Measurements from ENCODE around the gene MORC1. TPM values are rescaled to one million over a fixed set of nuclear protein-coding genes. Genes with fewer than 3 reads are reported as not detected.

MORC1 gene
- total RNA-seq, 2 donors from 2014 or later, result not detected

DNA sequence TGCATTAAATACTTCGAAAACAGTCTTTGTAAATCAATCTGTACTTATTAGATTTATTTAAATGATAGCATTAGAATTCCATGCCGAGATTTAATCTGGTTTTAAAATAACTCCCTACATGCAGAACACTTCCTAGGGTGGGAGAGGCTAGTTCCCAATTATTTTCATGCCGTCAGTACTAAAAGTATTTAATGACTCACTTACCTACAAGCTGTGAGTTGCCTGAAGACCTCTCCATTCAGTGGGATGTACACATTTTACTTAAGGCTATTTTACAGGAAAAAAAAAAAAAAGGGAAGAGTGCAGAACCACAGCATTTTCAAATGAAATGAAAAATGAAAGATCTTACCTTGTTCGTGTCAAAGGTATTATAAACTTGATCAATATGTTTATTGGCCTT lies 164.7 kb downstream of the MORC1 start:
- no peak for DNase-seq
- no peak for ATAC-seq
- intact Hi-C loops (cut with DNase I, micrococcal nuclease), result no loop called here

DNA sequence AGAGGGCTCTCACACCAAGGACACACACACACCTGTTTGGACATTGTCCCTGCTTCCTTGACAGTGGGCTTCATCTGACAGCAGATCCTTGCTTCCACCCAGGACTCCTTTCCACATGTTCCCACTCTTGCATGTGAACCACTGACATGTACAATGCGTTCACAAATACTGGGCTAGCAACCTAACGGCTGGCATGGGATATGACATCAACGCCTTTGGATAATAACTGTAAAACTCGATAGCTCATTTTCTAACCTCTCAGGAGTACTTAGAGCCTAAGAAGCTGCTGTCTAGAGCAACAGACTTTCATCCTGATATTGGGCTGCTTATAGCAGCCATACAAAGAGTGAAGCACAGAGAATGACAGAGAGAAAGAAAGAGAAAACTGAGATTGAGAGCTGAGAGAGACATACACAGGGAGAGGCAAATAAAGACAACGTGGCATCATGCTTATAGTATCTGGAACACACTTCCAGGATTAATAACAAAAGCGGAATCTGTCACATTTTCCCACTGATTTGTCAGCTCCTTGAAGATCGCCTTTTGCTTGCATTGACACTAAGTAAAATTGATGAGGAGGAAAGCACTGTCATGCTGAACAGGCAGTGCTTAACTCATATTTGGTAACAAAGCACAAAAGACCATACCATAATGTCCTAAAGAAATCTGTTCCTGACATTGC lies 166.0 kb downstream of the MORC1 start:
- intact Hi-C loops (cut with DNase I, micrococcal nuclease), result no loop called here
- no peak for ATAC-seq
- DNase-seq, result no peak

DNA sequence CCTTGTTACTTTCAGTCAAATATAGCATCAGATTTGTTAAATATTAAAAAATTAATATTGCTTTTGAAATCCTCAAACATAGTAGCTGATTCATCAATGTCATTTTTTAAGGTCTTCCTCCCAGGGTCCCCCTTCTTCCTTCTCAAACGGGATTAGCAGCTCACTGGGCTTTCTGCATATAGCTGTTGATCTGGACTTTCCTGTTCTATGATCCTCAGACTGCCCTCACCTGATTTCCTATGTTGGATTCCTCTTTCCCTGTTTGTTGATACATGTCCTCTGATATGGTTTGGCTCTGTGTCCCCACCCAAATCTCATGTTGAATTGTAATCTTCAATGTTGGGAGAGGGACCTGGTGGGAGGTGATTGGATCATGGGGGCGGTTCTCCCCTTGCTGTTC lies 170.1 kb downstream of the MORC1 start:
- no peak for DNase-seq
- ATAC-seq, result no peak
- intact Hi-C loops (cut with DNase I, micrococcal nuclease), result no loop called here

DNA sequence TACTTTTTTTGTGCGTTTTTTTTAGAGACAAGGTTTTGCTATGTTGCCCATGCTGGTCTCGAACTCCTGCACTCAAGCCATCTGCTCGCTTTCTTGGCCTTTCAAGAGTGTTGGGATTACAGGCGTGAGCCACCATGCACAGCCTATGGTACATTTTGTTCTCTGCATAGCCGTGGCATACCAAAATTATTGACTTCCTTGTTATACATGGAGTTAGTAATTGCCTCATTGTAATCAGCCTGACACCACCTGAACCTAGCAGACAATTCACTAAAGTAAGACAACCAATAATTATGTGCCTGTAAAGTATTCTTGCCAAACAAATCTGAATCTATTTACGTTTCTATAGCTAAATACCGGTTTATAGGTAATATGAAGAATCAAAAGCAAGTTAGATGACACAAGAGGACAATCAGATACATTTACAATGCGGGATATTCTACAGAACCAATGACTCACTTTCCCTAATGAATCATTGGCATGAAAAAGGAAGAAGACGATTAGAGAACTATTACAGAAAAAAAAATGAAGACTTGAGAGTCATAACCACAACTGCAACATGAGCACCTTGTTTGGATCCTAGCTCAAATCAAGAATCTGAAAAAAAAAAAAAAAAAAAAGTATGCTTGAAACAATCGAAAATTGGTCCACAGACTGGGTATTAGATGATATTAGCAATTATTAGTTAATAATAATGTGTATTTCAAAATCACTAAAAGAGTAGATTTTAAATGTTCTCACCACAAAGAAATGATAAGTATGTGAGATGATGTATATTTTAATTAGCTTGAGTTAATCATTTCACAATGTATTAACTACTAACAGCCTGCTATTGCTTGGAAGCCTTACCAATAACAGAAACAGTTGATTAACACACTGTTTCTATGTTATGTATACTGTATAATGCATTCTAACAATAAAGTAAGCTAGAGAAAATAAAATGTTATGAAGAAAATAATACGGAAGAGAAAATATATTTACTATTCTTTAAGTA lies 171.3 kb downstream of the MORC1 start:
- ATAC-seq, result no peak
- no peak for DNase-seq
- intact Hi-C loops (cut with DNase I, micrococcal nuclease), result no loop called here

DNA sequence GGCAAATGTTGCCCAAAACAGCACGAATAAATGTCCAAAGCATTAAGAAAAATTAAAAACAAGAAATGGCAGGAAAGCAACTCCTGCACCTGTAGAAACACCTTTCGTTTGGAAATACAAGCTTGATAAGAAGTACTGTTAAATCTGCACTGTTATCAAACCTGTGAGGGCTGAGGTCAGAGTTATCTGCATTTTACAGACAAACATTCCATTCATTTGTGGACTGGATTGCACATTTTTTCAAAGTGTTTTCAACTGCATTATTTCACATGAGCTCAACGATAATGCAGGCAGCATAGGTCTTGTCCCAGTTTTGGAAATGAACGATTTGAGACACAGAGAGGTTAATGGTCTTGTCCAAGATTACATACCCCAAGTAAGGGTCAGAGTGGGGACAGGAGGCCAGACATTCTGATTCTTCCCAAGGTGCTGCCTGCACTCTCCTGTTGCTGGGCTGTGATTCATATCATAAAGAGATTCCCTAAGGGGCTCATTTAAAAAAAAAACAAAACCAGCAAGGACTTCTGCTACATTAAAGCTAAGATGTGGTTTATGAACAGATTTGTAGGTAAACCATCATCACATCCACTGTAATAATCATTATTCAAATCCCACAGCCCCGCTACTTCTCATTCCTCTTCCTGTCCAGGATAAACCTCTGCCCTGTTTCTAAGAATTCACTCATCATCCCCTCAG lies 177.2 kb downstream of the MORC1 start:
- intact Hi-C loops (cut with DNase I, micrococcal nuclease), result no loop called here
- DNase-seq (no peak), ATAC-seq (no peak)

DNA sequence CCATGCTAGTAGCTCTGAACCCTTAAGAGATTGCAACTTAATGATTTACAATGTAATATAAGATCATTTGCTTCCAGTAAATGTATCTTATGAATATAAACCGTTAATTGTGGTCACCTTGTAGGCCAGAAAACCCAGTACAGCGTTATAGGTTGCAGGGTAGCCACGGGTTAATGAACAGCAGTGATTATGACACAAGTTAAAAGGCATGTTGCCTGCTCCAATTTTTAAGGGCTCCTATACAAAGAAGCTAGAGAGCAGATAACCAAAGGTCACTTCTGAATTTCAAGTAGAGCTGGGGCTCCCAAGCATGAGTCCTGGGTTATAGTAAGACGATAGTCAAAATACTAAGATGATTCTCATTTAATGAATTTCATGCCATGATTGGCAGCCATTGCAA lies 177.8 kb downstream of the MORC1 start:
- DNase-seq (no peak), ATAC-seq (no peak)

DNA sequence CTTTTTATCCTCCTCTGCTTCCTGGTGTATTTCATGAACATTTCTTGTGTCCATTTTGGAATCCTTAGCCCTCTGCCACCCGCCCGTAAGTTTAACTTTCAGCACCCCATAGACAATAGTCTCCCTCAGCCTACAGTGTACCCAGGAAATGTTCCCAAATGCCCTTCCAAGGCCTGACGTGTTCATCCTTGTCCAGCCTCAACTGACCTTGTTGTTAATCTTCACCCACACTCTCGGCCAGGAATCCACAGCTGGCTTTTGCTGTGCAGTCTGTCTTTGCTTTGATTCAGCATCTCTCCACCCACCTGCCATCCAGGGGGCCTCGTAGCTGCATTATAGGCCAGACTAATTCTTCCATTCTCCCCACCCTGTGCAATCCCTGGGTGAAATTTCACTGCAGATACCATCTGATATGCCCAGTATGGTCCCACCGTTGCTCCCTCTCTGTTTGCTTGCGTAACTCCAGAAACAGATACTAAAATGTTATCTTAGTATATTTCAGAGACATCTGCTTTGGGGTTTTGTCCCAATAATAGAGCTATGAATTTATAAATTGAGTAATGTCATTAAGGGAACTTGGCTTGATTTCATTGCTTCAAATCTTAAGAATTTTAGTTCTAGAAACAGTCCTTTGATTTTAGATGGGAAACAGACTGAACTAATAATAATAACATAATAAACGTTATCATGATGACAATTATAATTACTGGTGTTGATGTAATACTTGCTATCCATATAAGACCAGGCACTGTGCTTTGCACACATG lies 180.8 kb downstream of the MORC1 start:
- intact Hi-C loops (cut with DNase I, micrococcal nuclease), result no loop called here
- no peak for DNase-seq
- ATAC-seq, result no peak

More for the DNA sequence above, 177.8 kb downstream of the MORC1 start:
- intact Hi-C loops (cut with DNase I, micrococcal nuclease), result no loop called here

DNA sequence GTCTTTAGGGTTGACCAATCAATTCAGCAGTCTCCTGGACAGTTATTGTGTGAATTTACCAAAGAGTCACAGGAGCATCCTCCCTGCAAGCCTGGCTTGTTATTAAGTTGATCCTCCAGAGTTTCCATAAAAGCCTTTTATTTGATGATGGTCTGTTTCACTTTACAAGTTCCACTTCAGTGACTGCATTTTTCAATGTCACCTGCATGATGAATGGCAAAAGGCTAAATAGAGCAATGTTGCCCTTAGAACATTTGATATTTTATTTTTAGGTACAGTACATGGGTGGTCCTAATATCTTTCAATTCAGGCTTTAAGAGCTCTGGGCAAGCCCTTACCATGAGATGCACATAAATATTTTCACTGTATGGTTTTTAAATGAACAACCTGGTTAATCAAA lies 186.9 kb downstream of the MORC1 start:
- intact Hi-C loops (cut with DNase I, micrococcal nuclease), result no loop called here
- DNase-seq (no peak), ATAC-seq (no peak)

DNA sequence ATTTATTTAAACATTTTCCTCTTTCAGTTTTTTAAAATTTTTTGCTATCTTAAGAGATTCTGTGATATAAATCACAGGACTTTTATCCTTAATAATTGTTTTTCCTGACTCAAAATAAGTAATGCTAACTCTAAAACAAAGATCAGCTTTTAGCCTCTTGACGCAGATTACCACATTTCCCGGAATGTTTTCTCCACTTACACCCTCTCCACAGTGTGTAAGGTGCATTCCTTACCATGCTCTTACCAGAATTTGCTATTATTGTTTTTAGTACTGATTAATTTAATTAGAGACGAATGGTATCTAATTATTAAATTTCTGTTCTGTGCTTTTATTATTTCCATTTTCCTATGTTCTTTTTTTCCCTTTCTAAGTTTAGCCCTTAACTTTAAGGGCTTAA lies 199.1 kb downstream of the MORC1 start:
- DNase-seq, result no peak
- ATAC-seq, result no peak
- intact Hi-C loops (cut with DNase I, micrococcal nuclease), result loop anchor here in 1 of 2 donors (10.0 kb wide), 1 partner anchor 434 kb away; no protein-coding TSS in a partner anchor

DNA sequence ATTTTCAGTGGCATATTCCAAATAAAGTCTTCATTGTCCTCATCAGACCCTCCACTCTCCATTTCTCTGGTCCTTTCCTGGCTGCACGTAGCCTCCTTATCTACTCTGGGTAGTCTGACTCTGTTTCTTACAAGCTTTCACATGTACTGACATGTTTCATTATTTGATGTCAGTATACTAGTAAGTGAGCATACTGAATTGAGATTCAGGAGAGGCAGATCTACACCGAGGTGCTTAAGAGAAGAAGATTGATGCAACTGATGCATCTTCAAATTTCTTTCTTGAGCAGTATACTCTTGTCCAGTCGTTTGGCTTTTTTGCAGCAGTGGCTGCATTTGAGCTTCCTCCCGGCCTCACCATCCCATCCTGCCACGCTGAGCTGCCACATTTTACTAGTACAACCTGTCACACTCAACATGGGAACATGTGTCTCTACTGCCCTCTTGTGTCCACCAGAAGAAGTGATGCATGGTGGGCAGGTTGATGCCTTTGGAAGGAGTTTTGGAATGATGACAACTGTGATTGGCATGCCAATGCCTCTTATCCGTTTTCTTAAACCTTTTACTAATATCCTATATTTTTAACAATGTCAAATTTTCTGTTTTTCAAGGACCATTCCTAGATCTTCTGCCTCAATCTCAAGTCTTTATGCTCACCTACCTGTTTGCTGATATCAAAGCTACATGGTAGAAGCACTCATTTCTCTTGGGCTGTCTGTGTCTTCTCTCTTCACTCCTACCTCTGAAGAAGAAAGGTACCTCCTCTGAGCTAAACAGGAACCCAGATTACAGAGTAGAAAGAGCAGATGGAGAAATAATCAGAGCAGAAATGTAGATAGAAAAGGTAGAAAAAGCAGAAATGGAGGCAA lies 202.9 kb downstream of the MORC1 start:
- DNase-seq (peak; percentile 37 to 49), ATAC-seq (peak; percentile 94)
- intact Hi-C loops (cut with DNase I, micrococcal nuclease), result loop anchor here in 1 of 2 donors (2.0 to 10.0 kb wide), 2 partner anchors 252 to 430 kb away; no protein-coding TSS in a partner anchor

DNA sequence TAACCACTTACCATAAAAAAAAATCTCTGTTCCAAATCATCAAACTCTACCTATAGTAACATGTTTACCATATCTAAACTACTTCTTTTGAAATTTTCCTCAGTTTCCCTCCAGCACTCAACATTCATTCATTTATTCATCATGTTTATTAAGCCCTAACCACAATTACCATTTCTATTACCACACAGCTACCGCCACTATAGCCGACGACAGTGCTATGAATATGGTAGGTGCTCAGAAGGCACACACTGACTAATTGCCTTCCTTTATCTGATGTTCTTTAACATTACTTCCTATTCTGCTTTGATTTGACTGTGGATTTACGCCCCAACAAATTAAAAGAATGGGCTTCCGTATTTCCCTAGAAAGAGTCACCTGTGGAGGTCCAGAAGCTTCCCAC lies 208.1 kb downstream of the MORC1 start:
- no peak for ATAC-seq
- intact Hi-C loops (cut with DNase I, micrococcal nuclease), result loop anchor here in 1 of 2 donors (10.0 kb wide), 1 partner anchor 425 kb away; no protein-coding TSS in a partner anchor
- no peak for DNase-seq

Other genes starting within 250 kb of the MORC1 start
- not detected for gene GUCA1C, start 164.3 kb downstream of the MORC1 start, total RNA-seq
- gene C3orf85, start 18.6 kb upstream of the MORC1 start, total RNA-seq, result 10 to 100 TPM; 14.3 to 31.9 TPM
- not detected for gene DPPA2, start 198.4 kb upstream of the MORC1 start, total RNA-seq
- not detected for gene DPPA4, start 219.4 kb upstream of the MORC1 start, total RNA-seq